Endodermal cell (in vitro differentiated cells): ENCODE results near the gene LPAR4. TPM values are rescaled to one million over a fixed set of nuclear protein-coding genes. Genes with fewer than 3 reads are reported as not detected.
"Not testable (repeated sequence)": the region's sequence is repeated elsewhere in the genome, so short reads cannot be mapped to it uniquely, and the experiment has no call there.

ENCODE experiments used
- DNase-seq: peaks from one replicate; pipeline ENCODE4 v3.0.0-alpha.2; 2017
- H3K27ac ChIP-seq: 2 replicates; pipeline ENCODE4 v1.5.1; 2013; ENCODE audit warnings: mild to moderate bottlenecking, low read depth, low read length, moderate library complexity
- H3K27me3 ChIP-seq: 2 replicates; pipeline ENCODE4 v1.6.1; 2013; ENCODE audit warnings: mild to moderate bottlenecking, low read length, moderate library complexity; ENCODE audit not compliant: insufficient read depth, control insufficient read depth, poor library complexity, severe bottlenecking
- H3K36me3 ChIP-seq: 2 replicates; pipeline ENCODE4 v1.7.0; 2013; ENCODE audit warnings: mild to moderate bottlenecking, low read length, moderate library complexity; ENCODE audit not compliant: control insufficient read depth, insufficient read depth
- H3K4me1 ChIP-seq: one replicate; pipeline ENCODE4 v1.7.0; 2013; ENCODE audit warnings: low read length; ENCODE audit not compliant: control insufficient read depth, insufficient read depth
- H3K4me3 ChIP-seq: 2 replicates; pipeline ENCODE4 v1.5.1; 2013; ENCODE audit warnings: mild to moderate bottlenecking, low read length, moderate library complexity
- H3K9ac ChIP-seq: 2 replicates; pipeline ENCODE4 v1.6.1; 2013; ENCODE audit warnings: mild to moderate bottlenecking, low read length, moderate library complexity; ENCODE audit not compliant: poor library complexity, severe bottlenecking; ENCODE audit errors: extremely low read depth
- H3K9me3 ChIP-seq: 2 replicates; pipeline ENCODE4 v1.6.1; 2013; ENCODE audit warnings: mild to moderate bottlenecking, low read length, moderate library complexity; ENCODE audit not compliant: control insufficient read depth
- H3K27ac Mint-ChIP-seq: 2 replicates; pipeline ENCODE4 v1.8.0; 2020; ENCODE audit warnings: mixed read lengths
- H3K27me3 Mint-ChIP-seq: 2 replicates; pipeline ENCODE4 v1.8.0; 2021; ENCODE audit warnings: mild to moderate bottlenecking, mixed read lengths; ENCODE audit not compliant: insufficient read depth
- H3K36me3 Mint-ChIP-seq: 2 replicates; pipeline ENCODE4 v1.8.0; 2020; ENCODE audit warnings: low read depth, mixed read lengths
- H3K4me1 Mint-ChIP-seq: 2 replicates; pipeline ENCODE4 v1.8.0; 2020; ENCODE audit warnings: mixed read lengths
- H3K4me3 Mint-ChIP-seq: 2 replicates; pipeline ENCODE4 v1.8.0; 2020; ENCODE audit warnings: mild to moderate bottlenecking, moderate library complexity, mixed read lengths
- H3K9me3 Mint-ChIP-seq: 2 replicates; pipeline ENCODE4 v1.8.0; 2020; ENCODE audit warnings: mild to moderate bottlenecking, mixed read lengths
- WGBS, 2 experiments: methylation state at CpG; one replicate each; pipeline versions ENCODE4 v1.1.5 to v1.1.7; 2013; ENCODE audit warnings: missing lambda C conversion rate in 2 of 2, mixed read lengths in 1 of 2; ENCODE audit not compliant: insufficient coverage in 1 of 2, insufficient read length in 1 of 2; 5-methylcytosine and 5-hydroxymethylcytosine counted together
- total RNA-seq, 2 donors: library from RNA; stranded (reverse); fragmentation: NEBNext Ultra II Directional in 1 of 2; extraction: Animal tissue kit (Norgen Biotek cat#: 25700) in 1 of 2; gene quantifications; 2 replicates in 1 of 2; 3 replicates in 1 of 2; pipeline ENCODE4 v1.2.1, GENCODE V29; 2021
- TF ChIP-seq, protein P1 (sequence below): fragments of 200-600 bp; sonication (generic); conservative IDR thresholded peaks from 2 replicates; pipeline ENCODE4 v1.5.0; 2021; ENCODE audit warnings: antibody characterized with exemption, mild to moderate bottlenecking

LPAR4 gene
- total RNA-seq, 2 donors from 2014 or later: 0.82 to 2.6 TPM

DNA sequence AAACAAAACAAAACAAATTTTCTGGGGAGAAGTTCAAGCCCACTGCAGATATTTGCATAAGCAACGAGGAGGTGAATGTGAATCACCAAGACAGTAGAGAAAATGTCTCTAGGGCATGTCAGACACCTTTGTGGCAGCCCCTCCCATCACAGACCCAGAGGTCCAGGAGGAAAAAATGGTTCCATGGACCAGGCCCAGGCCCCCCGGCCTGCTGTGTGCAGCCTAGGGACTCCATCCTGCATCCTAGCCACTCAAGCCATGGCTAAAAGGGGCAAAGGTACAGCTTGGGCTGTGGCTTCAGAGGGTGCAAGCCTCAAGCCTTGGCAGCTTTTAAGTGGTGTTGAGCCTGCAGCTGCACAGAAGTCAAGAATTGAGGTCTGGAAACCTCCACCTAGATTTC, 54.0 kb downstream of the LPAR4 start:
- 100% methylated on average over 2 of the region's 2 CpGs; no CpG with 5 or more reads in 1 of the 2 experiments for WGBS, 2 experiments
- Histone ChIP-seq H3K9ac (no peak overlapping the region), H3K36me3 (no peaks in the 10 kb centered on the region), H3K27ac (no peak overlapping the region), H3K4me1 (no peaks in the 10 kb centered on the region), H3K27me3 (no peaks in the 10 kb centered on the region), H3K9me3 (no peaks in the 10 kb centered on the region), H3K4me3 (no peak overlapping the region)
- DNase-seq: no peak
- Mint-ChIP-seq H3K27me3 (no peaks in the 10 kb centered on the region), H3K4me3 (no peak overlapping the region), H3K36me3 (no peaks in the 10 kb centered on the region), H3K27ac (no peak overlapping the region), H3K4me1 (no peaks in the 10 kb centered on the region), H3K9me3 (peaks cover 53% of the 10 kb centered on the region)
- TF ChIP-seq, protein P1, sequence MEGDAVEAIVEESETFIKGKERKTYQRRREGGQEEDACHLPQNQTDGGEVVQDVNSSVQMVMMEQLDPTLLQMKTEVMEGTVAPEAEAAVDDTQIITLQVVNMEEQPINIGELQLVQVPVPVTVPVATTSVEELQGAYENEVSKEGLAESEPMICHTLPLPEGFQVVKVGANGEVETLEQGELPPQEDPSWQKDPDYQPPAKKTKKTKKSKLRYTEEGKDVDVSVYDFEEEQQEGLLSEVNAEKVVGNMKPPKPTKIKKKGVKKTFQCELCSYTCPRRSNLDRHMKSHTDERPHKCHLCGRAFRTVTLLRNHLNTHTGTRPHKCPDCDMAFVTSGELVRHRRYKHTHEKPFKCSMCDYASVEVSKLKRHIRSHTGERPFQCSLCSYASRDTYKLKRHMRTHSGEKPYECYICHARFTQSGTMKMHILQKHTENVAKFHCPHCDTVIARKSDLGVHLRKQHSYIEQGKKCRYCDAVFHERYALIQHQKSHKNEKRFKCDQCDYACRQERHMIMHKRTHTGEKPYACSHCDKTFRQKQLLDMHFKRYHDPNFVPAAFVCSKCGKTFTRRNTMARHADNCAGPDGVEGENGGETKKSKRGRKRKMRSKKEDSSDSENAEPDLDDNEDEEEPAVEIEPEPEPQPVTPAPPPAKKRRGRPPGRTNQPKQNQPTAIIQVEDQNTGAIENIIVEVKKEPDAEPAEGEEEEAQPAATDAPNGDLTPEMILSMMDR: no peak

DNA sequence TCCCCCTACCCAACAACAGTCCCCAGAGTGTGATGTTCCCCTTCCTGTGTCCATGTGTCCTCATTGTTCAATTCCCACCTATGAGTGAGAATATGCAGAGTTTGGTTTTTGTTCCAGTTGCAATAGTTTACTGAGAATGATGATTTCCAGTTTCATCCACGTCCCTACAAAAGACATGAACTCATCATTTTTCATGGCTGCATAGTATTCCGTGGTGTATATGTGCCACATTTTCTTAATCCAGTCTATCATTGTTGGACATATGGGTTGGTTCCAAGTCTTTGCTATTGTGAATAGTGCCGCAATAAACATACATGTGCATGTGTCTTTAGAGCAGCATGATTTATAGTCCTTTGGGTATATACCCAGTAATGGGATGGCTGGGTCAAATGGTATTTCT, 55.0 kb downstream of the LPAR4 start:
- H3K4me3 ChIP-seq, H3K4me1 Mint-ChIP-seq, H3K4me1 ChIP-seq, H3K27ac Mint-ChIP-seq, H3K4me3 Mint-ChIP-seq, H3K27me3 ChIP-seq, H3K27me3 Mint-ChIP-seq, H3K9me3 ChIP-seq, DNase-seq, H3K9ac ChIP-seq, H3K36me3 ChIP-seq, H3K27ac ChIP-seq, H3K36me3 Mint-ChIP-seq: not testable (repeated sequence)
- 50% methylated on average over 1 of the region's 3 CpGs; no CpG with 5 or more reads in 1 of the 2 experiments for WGBS, 2 experiments
- peaks cover 52% of the 10 kb centered on the region for H3K9me3 Mint-ChIP-seq

Other genes with a start within 250 kb of the LPAR4 start
- gene RTL3, start 88.4 kb upstream of the LPAR4 start, total RNA-seq: not detected
- under 1 TPM in 1 of 2 donors, not detected in 1; 0.33 TPM for gene P2RY10, start 197.7 kb downstream of the LPAR4 start, total RNA-seq